Pancreas (tissue), 10 donors: Measurements from ENCODE around the gene PBXIP1. TPM values are rescaled to one million over a fixed set of nuclear protein-coding genes. Genes with fewer than 3 reads are reported as not detected.

Experiments
- ATAC-seq, 4 donors: fragments of 200-7000 bp; cut with Tn5 transposase; one replicate each; pipeline versions ENCODE4 v1.8.0 to v1.9.1; 2020; ENCODE audit warnings: mild to moderate bottlenecking in 4 of 4, moderate library complexity in 4 of 4
- DNase-seq, 6 donors: peaks; one replicate each; pipeline ENCODE4 v3.0.0-alpha.2; 2020
- FAIRE-seq: peaks from 2 replicates; lab custom pipeline; 2012; peaks lifted over from hg19 to GRCh38; lab: Jason Lieb, UNC
- H3K27ac ChIP-seq, 4 donors: fragments of 200-600 bp; sonication (generic); 1 replicate in 3 of 4; 2 replicates in 1 of 4; pipeline versions ENCODE4 v1.5.0 to v1.8.0; 2020
- H3K27me3 ChIP-seq, 4 donors: fragments of 200-600 bp; one replicate each; pipeline ENCODE4 v1.8.0; 2021
- H3K36me3 ChIP-seq, 3 donors: fragments of 200-600 bp; sonication (generic) in 1 of 3; one replicate each; pipeline versions ENCODE4 v1.5.0 to v1.8.0; 2020 to 2021
- H3K4me1 ChIP-seq, 3 donors: fragments of 200-600 bp; one replicate each; pipeline ENCODE4 v1.8.0; 2021
- H3K4me3 ChIP-seq, 4 donors: fragments of 200-600 bp; sonication (generic) in 2 of 4; one replicate each; pipeline versions ENCODE4 v1.5.0 to v1.8.0; 2020 to 2021
- H3K9me3 ChIP-seq, 4 donors: fragments of 200-600 bp; one replicate each; pipeline ENCODE4 v1.8.0; 2021
- CTCF ChIP-seq, 4 donors: fragments of 200-600 bp; sonication (generic) in 3 of 4; IDR thresholded peaks; one replicate each; pipeline versions ENCODE4 v1.5.0 to v1.8.0; 2021; ENCODE audit warnings: antibody characterized with exemption in 4 of 4
- WGBS, 2 donors: extraction: QIAGEN DNeasy Blood & Tissue Kit; methylation state at CpG; one replicate each; pipeline ENCODE4 v1.1.7; 2013; 5-methylcytosine and 5-hydroxymethylcytosine counted together
- intact Hi-C, 3 donors: fragments of 100-400 bp; cut with DNase I; formaldehyde crosslinking; loops; one replicate each; pipeline versions ENCODE4 v1.11.1 to v1.14.2; 2022
- polyA plus RNA-seq, 2 donors: library from polyadenylated mRNA; stranded (reverse); fragments of 200-250 nt; gene quantifications; one replicate each; pipeline ENCODE4 v1.2.3, GENCODE V29; 2013
- total RNA-seq, 6 donors: library from RNA; stranded (reverse); fragmentation: NEBNext Ultra II Directional in 4 of 6; extraction: Animal tissue kit (Norgen Biotek cat#: 25700) in 4 of 6; gene quantifications; one replicate each; pipeline versions ENCODE4 v1.2.1 to v1.2.4, GENCODE V29; 2021 to 2023
- donor health status: healthy with polysubstance abuse.
- donor health status: DM: no; HTN: no; CAD: no; lungs with moderate emphysema.
- donor health status: DM: no; HTN: no; CAD: no.
- donor health status: control.
- donor health status: control.
- donor health status: Bipolar disorder and iron deficiency.
- donor health status: DM: yes; HTN: yes; CAD: no.
- donor health status: DM: no; HTN: no; CAD: no.
- donor health status: DM: no; HTN: no; CAD: no.
- donor health status: DM: yes; HTN: yes; CAD: no.

PBXIP1 gene
- total and polyA plus RNA-seq, 8 donors = 15.6 to 53.1 (median 28.4) TPM

- Histone ChIP-seq H3K9me3 (no peaks in the 10 kb centered on the region), H3K27me3 (no peaks in the 10 kb centered on the region), H3K27ac (peak overlapping the region; percentile 90 to 98 (median 96)), H3K4me1 (peaks cover 12 to 26% (median 22%) of the 10 kb centered on the region in 3 donors), H3K4me3 (peak overlapping the region; percentile 27 to 73 (median 58)), H3K36me3 (no peaks in the 10 kb centered on the region)
- intact Hi-C loops = no loop called here
- FAIRE-seq (no peak), DNase-seq (peak in 5 of 6 donors; percentile 53 to 79 (median 60)), ATAC-seq (peak in 1 of 4 donors; percentile 3)
- WGBS, 2 donors = 0 to 1% methylated on average over 24 of the region's 24 CpGs
- no peak for TF ChIP-seq CTCF (IDR thresholded peaks at IDR 0.05)
Observed at GRCh38 chr1:154975409-154976059, 19.6 kb upstream of the PBXIP1 start.

DNA sequence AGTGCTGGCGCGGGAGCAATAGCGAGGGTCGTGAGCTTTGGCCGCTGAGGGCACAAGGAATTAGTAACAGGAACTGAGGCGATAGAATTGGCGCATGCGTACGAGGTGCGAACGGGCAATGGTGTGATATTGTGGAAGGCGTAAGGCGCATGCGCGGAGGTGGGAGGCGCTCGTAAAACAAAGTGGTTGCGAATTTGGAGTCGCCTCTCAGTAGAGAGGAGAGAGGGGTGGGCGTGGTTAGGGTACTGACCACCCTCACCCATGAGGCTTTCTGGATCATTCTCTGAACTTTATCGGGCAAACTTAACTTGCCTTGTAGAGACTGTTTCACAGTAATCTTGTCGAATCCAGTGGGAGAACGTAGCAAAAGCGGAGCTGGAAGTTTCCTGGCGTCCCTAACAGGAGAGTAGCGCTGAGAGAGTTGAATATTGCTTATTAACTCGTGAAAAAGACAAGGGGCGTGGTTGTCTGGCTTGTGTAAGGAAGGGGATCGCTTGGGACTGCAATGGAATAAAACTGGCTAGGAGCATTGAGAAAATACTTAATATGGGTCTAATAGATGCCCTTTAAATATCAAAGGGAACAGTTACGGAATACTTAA is 19.0 kb upstream of the PBXIP1 start:
- Histone ChIP-seq H3K27me3 (no peaks in the 10 kb centered on the region), H3K27ac (peak overlapping the region; percentile 90 to 98 (median 96)), H3K36me3 (no peaks in the 10 kb centered on the region), H3K4me3 (peak overlapping the region; percentile 27 to 73 (median 58)), H3K9me3 (no peaks in the 10 kb centered on the region), H3K4me1 (peaks cover 12 to 26% (median 22%) of the 10 kb centered on the region in 3 donors)
- intact Hi-C loops = no loop called here
- ATAC-seq (peak; percentile 61 to 73 (median 65)), FAIRE-seq (no peak), DNase-seq (peak; percentile 92 to 98 (median 94))
- 0% methylated on average over 30 of the region's 30 CpGs for WGBS, 2 donors
- no peak for TF ChIP-seq CTCF (IDR thresholded peaks at IDR 0.05)

DNA sequence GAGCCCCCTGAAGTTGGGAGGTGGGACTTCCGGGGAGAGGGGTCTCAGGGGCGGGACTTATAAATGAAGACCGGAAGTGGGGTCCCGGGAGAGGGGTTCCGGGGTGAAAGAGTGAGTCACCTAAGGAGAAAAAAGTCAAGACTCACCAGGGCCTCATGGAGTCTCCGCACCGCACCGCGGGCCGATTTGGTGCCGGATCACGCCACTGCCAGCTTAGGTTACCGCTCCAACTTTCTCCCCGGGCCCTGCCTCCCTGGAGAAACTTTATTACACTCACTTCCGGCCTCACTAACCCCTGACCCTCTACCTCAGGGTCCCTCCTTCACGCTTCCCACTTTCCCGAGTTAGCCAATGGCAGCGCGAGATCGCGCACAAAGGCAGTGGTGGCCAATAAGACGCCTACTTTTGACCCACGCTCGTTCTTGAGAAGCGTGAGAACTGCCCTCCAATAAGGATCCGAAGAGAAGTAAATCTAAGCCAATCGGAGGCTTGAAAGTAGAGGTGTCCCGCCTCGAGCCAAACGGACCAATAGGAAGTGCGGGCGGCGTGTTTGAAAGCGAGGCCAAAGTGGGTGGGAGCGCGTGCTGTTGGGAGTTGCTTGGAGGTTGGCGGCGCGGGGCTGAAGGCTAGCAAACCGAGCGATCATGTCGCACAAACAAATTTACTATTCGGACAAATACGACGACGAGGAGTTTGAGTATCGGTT is 18.4 kb upstream of the PBXIP1 start, which contains the start of gene CKS1B:
Gene CKS1B, plus strand, starts transcription at position 580 of the 706 bp plus-strand sequence. Its CDS starts 65 bp downstream, at position 645.
- peaks cover 12 to 26% (median 22%) of the 10 kb centered on the region in 3 donors for H3K4me1 ChIP-seq
- H3K9me3 ChIP-seq = no peaks in the 10 kb centered on the region
- DNase-seq (peak; percentile 90 to 98 (median 98)), ATAC-seq (peak; percentile 81 to 88 (median 84)), FAIRE-seq (peak; percentile 97)
- peak within 1 kb of the TSS; percentile 45 to 73 (median 58) for H3K4me3 ChIP-seq
- H3K36me3 ChIP-seq = no peaks in the 10 kb centered on the region
- intact Hi-C loops = no loop called here
- H3K27ac ChIP-seq = peak within 1 kb of the TSS; percentile 90 to 98 (median 96)
- WGBS, 2 donors = 0 to 1% methylated on average over 47 of the region's 47 CpGs
- no peak for TF ChIP-seq CTCF (IDR thresholded peaks at IDR 0.05)
- no peaks in the 10 kb centered on the region for H3K27me3 ChIP-seq

- intact Hi-C loops = no loop called here
- peak overlapping the region; percentile 90 to 98 (median 96) for H3K27ac ChIP-seq
- H3K4me3 ChIP-seq = peak overlapping the region; percentile 45 to 73 (median 58)
- 3% methylated on average over 36 to 37 of the region's 37 CpGs for WGBS, 2 donors
- ATAC-seq = peak; percentile 64 to 75 (median 68)
- no peaks in the 10 kb centered on the region for H3K27me3 ChIP-seq
- no peak for FAIRE-seq
- H3K9me3 ChIP-seq = no peaks in the 10 kb centered on the region
- DNase-seq = peak; percentile 96 to 98 (median 98)
- no peaks in the 10 kb centered on the region for H3K36me3 ChIP-seq
- TF ChIP-seq CTCF (IDR thresholded peaks at IDR 0.05) = no peak
- peaks cover 12 to 26% (median 22%) of the 10 kb centered on the region in 3 donors for H3K4me1 ChIP-seq
Observed at GRCh38 chr1:154973344-154974101, 17.6 kb upstream of the PBXIP1 start.
